Measurements from ENCODE around the gene ATP13A2.

ATP13A2 gene

GRCh38 chr1:16989676-16990391 is 21.9 kb downstream of the ATP13A2 start:
- no peak overlapping the region for H3K4me3 ChIP-seq (replicated peaks in 1 of 2; ENCODE audit: low read depth in 2 of 2, low read length in 2 of 2)
- TF ChIP-seq CTCF (IDR thresholded peaks at IDR 0.05; ENCODE audit: low read depth, low read length), result no peak
- DNase-seq (ENCODE audit: low read depth in 2 of 2), result no peak

GRCh38 chr1:16988210-16988609 is 23.5 kb downstream of the ATP13A2 start:
- no peak overlapping the region for H3K4me3 ChIP-seq (replicated peaks in 1 of 2; ENCODE audit: low read depth in 2 of 2, low read length in 2 of 2)
- no peak for DNase-seq (ENCODE audit: low read depth in 2 of 2)
- TF ChIP-seq CTCF (IDR thresholded peaks at IDR 0.05; ENCODE audit: low read depth, low read length), result no peak

GRCh38 chr1:16986962-16987361 is 24.8 kb downstream of the ATP13A2 start:
- DNase-seq (ENCODE audit: low read depth in 2 of 2), result no peak
- peak; percentile 50 for TF ChIP-seq CTCF (IDR thresholded peaks at IDR 0.05; ENCODE audit: low read depth, low read length)
- no peak overlapping the region for H3K4me3 ChIP-seq (replicated peaks in 1 of 2; ENCODE audit: low read depth in 2 of 2, low read length in 2 of 2)

GRCh38 chr1:16986560-16986959 is 25.2 kb downstream of the ATP13A2 start:
- no peak overlapping the region for H3K4me3 ChIP-seq (replicated peaks in 1 of 2; ENCODE audit: low read depth in 2 of 2, low read length in 2 of 2)
- DNase-seq (ENCODE audit: low read depth in 2 of 2), result no peak
- no peak for TF ChIP-seq CTCF (IDR thresholded peaks at IDR 0.05; ENCODE audit: low read depth, low read length)

GRCh38 chr1:16986113-16986512 is 25.6 kb downstream of the ATP13A2 start:
- DNase-seq (ENCODE audit: low read depth in 2 of 2), result no peak
- no peak overlapping the region for H3K4me3 ChIP-seq (replicated peaks in 1 of 2; ENCODE audit: low read depth in 2 of 2, low read length in 2 of 2)
- no peak for TF ChIP-seq CTCF (IDR thresholded peaks at IDR 0.05; ENCODE audit: low read depth, low read length)

GRCh38 chr1:16984717-16985116 is 27.0 kb downstream of the ATP13A2 start:
- H3K4me3 ChIP-seq (replicated peaks in 1 of 2; ENCODE audit: low read depth in 2 of 2, low read length in 2 of 2), result no peak overlapping the region
- no peak for TF ChIP-seq CTCF (IDR thresholded peaks at IDR 0.05; ENCODE audit: low read depth, low read length)
- peak; percentile 91 to 97 for DNase-seq (ENCODE audit: low read depth in 2 of 2)

GRCh38 chr1:16983649-16984048 is 28.1 kb downstream of the ATP13A2 start:
- no peak for DNase-seq (ENCODE audit: low read depth in 2 of 2)
- no peak overlapping the region for H3K4me3 ChIP-seq (replicated peaks in 1 of 2; ENCODE audit: low read depth in 2 of 2, low read length in 2 of 2)
- no peak for TF ChIP-seq CTCF (IDR thresholded peaks at IDR 0.05; ENCODE audit: low read depth, low read length)

Data from cardiac fibroblast (primary cell).